OCI-LY1 (cell line): ENCODE measurements around the gene PTGER3.

Experiments used
- H2AFZ ChIP-seq: fragments of 200-600 bp; sonication (generic), shearing (Covaris generic); 2 replicates; pipeline ENCODE4 v1.6.0; 2014; ENCODE audit warnings: antibody characterized with exemption, mild to moderate bottlenecking, low read length
- H3F3A ChIP-seq: fragments of 200-600 bp; sonication (generic), shearing (Covaris generic); 2 replicates; pipeline ENCODE4 v1.6.0; 2014; ENCODE audit warnings: mild to moderate bottlenecking, antibody characterized with exemption, low read length, moderate library complexity; ENCODE audit not compliant: insufficient read depth
- H3K27ac ChIP-seq: fragments of 200-600 bp; sonication (generic); 2 replicates; pipeline ENCODE4 v1.5.1; 2014; ENCODE audit warnings: low read length, mixed run types, mild to moderate bottlenecking, low read depth; ENCODE audit not compliant: poor library complexity, severe bottlenecking
- H3K27me3 ChIP-seq: fragments of 200-600 bp; sonication (generic); 2 replicates; pipeline ENCODE4 v1.6.0; 2014; ENCODE audit warnings: antibody characterized with exemption, mild to moderate bottlenecking, low read length, moderate library complexity; ENCODE audit not compliant: insufficient read depth
- H3K36me3 ChIP-seq: fragments of 200-600 bp; sonication (generic); 2 replicates; pipeline ENCODE4 v1.6.1; 2014; ENCODE audit warnings: mild to moderate bottlenecking, antibody characterized with exemption, low read length, moderate library complexity, mixed read lengths; ENCODE audit not compliant: insufficient read depth
- H3K4me1 ChIP-seq: fragments of 200-600 bp; sonication (generic); 2 replicates; pipeline ENCODE4 v1.5.1; 2014; ENCODE audit warnings: mild to moderate bottlenecking, low read length, moderate library complexity; ENCODE audit not compliant: insufficient read depth, severe bottlenecking
- H3K4me2 ChIP-seq: fragments of 200-600 bp; sonication (generic), shearing (Covaris generic); 2 replicates; pipeline ENCODE4 v1.6.1; 2014; ENCODE audit warnings: low read length
- H3K4me3 ChIP-seq: fragments of 200-600 bp; sonication (generic); 2 replicates; pipeline ENCODE4 v1.5.1; 2014; ENCODE audit warnings: low read length, low read depth, mild to moderate bottlenecking, mixed read lengths; ENCODE audit not compliant: poor library complexity, severe bottlenecking
- H3K79me2 ChIP-seq: fragments of 200-600 bp; shearing (Covaris generic); 2 replicates; pipeline ENCODE4 v1.6.1; 2016; ENCODE audit warnings: mixed run types, low read length, mixed read lengths; ENCODE audit not compliant: insufficient read depth
- H3K9ac ChIP-seq: fragments of 200-600 bp; sonication (generic), shearing (Covaris generic); 2 replicates; pipeline ENCODE4 v1.6.1; 2014; ENCODE audit warnings: mild to moderate bottlenecking, low read length, mixed read lengths
- H3K9me2 ChIP-seq: fragments of 200-600 bp; sonication (generic), shearing (Covaris generic); 2 replicates; pipeline ENCODE4 v1.6.1; 2014; ENCODE audit warnings: low read depth, mild to moderate bottlenecking, low read length, mixed read lengths
- H3K9me3 ChIP-seq: fragments of 200-600 bp; shearing (Covaris generic); 2 replicates; pipeline ENCODE4 v1.6.1; 2014; ENCODE audit warnings: low read length, mixed read lengths
- H4K20me1 ChIP-seq: fragments of 200-600 bp; sonication (generic), shearing (Covaris generic); 2 replicates; pipeline ENCODE4 v1.6.0; 2016; ENCODE audit warnings: mild to moderate bottlenecking, low read length; ENCODE audit not compliant: insufficient read depth
- CTCF ChIP-seq: fragments of 200-600 bp; sonication (generic), shearing (Covaris generic); IDR thresholded peaks from 2 replicates; pipeline ENCODE4 v1.5.1; 2017; ENCODE audit warnings: mild to moderate bottlenecking, antibody characterized with exemption, low read length, moderate library complexity, mixed read lengths
- EZH2 ChIP-seq: fragments of 200-600 bp; sonication (generic), shearing (Covaris generic); IDR thresholded peaks from 2 replicates; pipeline ENCODE4 v1.8.0; 2017; ENCODE audit warnings: borderline replicate concordance, mixed run types, mild to moderate bottlenecking, antibody characterized with exemption, low read length, moderate library complexity, mixed read lengths

The PTGER3 gene

DNA sequence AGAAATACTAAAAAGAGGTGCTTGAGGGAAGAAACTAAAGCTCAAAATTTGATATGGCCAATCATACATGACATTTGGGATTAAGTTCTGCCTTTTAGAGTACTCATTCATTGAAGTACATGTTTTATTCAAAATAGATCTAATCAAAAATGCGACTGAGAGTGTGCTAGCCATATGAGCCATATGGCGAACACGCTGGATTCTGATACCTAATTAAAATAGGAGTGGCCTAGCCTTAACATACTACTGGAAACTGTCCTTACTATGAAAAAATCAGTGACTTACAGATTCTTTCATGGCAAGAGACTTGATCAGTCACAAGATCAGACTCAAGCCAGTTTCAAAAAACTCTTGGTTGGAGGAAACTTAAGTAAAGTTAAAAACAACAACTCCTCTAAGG is 73.9 kb downstream of the PTGER3 start:
- Histone ChIP-seq H3K9me2 (no peaks in the 10 kb centered on the region), H3K4me3 (no peak overlapping the region), H2AFZ (no peak overlapping the region), H3F3A (no peaks in the 10 kb centered on the region), H4K20me1 (no peaks in the 10 kb centered on the region), H3K27ac (no peak overlapping the region), H3K36me3 (no peaks in the 10 kb centered on the region), H3K9me3 (no peaks in the 10 kb centered on the region), H3K4me2 (no peak overlapping the region), H3K79me2 (no peaks in the 10 kb centered on the region), H3K4me1 (no peaks in the 10 kb centered on the region), H3K9ac (no peak overlapping the region), H3K27me3 (no peaks in the 10 kb centered on the region)
- TF ChIP-seq EZH2 (no peak), CTCF (no peak)

GRCh38 chr1:70970407-70970806 is 77.2 kb downstream of the PTGER3 start:
- Histone ChIP-seq H3K4me1 (no peaks in the 10 kb centered on the region), H4K20me1 (no peaks in the 10 kb centered on the region), H3K36me3 (no peaks in the 10 kb centered on the region), H3K27me3 (no peaks in the 10 kb centered on the region), H2AFZ (no peak overlapping the region), H3F3A (no peaks in the 10 kb centered on the region), H3K9ac (no peak overlapping the region), H3K79me2 (no peaks in the 10 kb centered on the region), H3K9me2 (no peaks in the 10 kb centered on the region), H3K4me3 (no peak overlapping the region), H3K9me3 (no peaks in the 10 kb centered on the region), H3K27ac (no peak overlapping the region), H3K4me2 (no peak overlapping the region)
- TF ChIP-seq EZH2 (no peak), CTCF (no peak)

- Histone ChIP-seq H4K20me1 (no peaks in the 10 kb centered on the region), H3K9me3 (no peaks in the 10 kb centered on the region), H3K27ac (no peak overlapping the region), H2AFZ (no peak overlapping the region), H3K9me2 (no peaks in the 10 kb centered on the region), H3F3A (no peaks in the 10 kb centered on the region), H3K79me2 (no peaks in the 10 kb centered on the region), H3K4me3 (no peak overlapping the region), H3K4me2 (no peak overlapping the region), H3K4me1 (no peaks in the 10 kb centered on the region), H3K27me3 (no peaks in the 10 kb centered on the region), H3K36me3 (no peaks in the 10 kb centered on the region), H3K9ac (no peak overlapping the region)
- TF ChIP-seq CTCF (peak; percentile 34), EZH2 (no peak)
Observed at GRCh38 chr1:70966018-70966638, 81.5 kb downstream of the PTGER3 start.
